Esophagus (tissue), 2 donors: ENCODE measurements around the gene FBXO10. TPM values are rescaled to one million over a fixed set of nuclear protein-coding genes. Genes with fewer than 3 reads are reported as not detected.

Experiments used
- H3K27ac ChIP-seq, 2 donors: one replicate each; pipeline ENCODE4 v1.5.1; 2013; ENCODE audit warnings: low read depth in 2 of 2, mild to moderate bottlenecking in 2 of 2, inconsistent platforms in 1 of 2, low read length in 1 of 2, moderate library complexity in 1 of 2
- H3K27me3 ChIP-seq, 2 donors: one replicate each; pipeline ENCODE4 v1.6.1; 2013; ENCODE audit warnings: low read length in 2 of 2, control low read depth in 1 of 2, mild to moderate bottlenecking in 1 of 2; ENCODE audit not compliant: insufficient read depth in 2 of 2, control insufficient read depth in 1 of 2
- H3K36me3 ChIP-seq, 2 donors: one replicate each; pipeline ENCODE4 v1.6.1; 2013; ENCODE audit warnings: low read length in 1 of 2; ENCODE audit not compliant: control insufficient read depth in 2 of 2, insufficient read depth in 2 of 2
- H3K4me1 ChIP-seq, 2 donors: one replicate each; pipeline ENCODE4 v1.6.1; 2013; ENCODE audit warnings: low read length in 1 of 2; ENCODE audit not compliant: control insufficient read depth in 2 of 2, insufficient read depth in 2 of 2
- H3K4me3 ChIP-seq, 2 donors: one replicate each; pipeline ENCODE4 v1.5.1; 2013; ENCODE audit warnings: low read length in 2 of 2, mild to moderate bottlenecking in 2 of 2, low read depth in 1 of 2, moderate library complexity in 1 of 2
- H3K9me3 ChIP-seq, 2 donors: one replicate each; pipeline ENCODE4 v1.6.1; 2013; ENCODE audit warnings: mild to moderate bottlenecking in 2 of 2, low read depth in 1 of 2, low read length in 1 of 2, moderate library complexity in 1 of 2; ENCODE audit not compliant: control insufficient read depth in 2 of 2, insufficient read depth in 1 of 2
- WGBS, 2 donors: extraction: QIAGEN DNeasy Blood & Tissue Kit; methylation state at CpG; one replicate each; pipeline ENCODE4 v1.1.7; 2013; 5-methylcytosine and 5-hydroxymethylcytosine counted together
- polyA plus RNA-seq, 2 donors: library from polyadenylated mRNA; stranded (reverse); fragments of 200-250 nt; gene quantifications; one replicate each; pipeline ENCODE4 v1.2.3, GENCODE V29; 2013
- donor health status: healthy with polysubstance abuse.
- donor health status: Bipolar disorder and iron deficiency.

Gene FBXO10
- polyA plus RNA-seq = 1 to 10 TPM; 2.1 to 3.0 TPM

- Histone ChIP-seq H3K4me3 (peak within 1 kb of the TSS; percentile 87 to 89), H3K36me3 (peaks cover 0 to 3% of the 10 kb centered on the region in 2 donors), H3K27me3 (no peaks in the 10 kb centered on the region), H3K27ac (peak within 1 kb of the TSS; percentile 82 to 89), H3K4me1 (no peaks in the 10 kb centered on the region), H3K9me3 (no peaks in the 10 kb centered on the region)
- 0 to 1% methylated on average over 81 of the region's 81 CpGs for WGBS, 2 donors
These were observed at the start of gene FBXO10 for GRCh38 chr9:37575921-37576721. Gene FBXO10, minus strand, starts transcription at chr9:37576380. Its CDS starts 34,612 bp downstream, at chr9:37541768.

- 87 to 89% methylated on average over 12 of the region's 12 CpGs for WGBS, 2 donors
- Histone ChIP-seq H3K27ac (no peak overlapping the region), H3K27me3 (no peaks in the 10 kb centered on the region), H3K36me3 (no peaks in the 10 kb centered on the region), H3K4me3 (no peak overlapping the region), H3K9me3 (no peaks in the 10 kb centered on the region), H3K4me1 (no peaks in the 10 kb centered on the region)
These were observed 49.6 kb upstream of the FBXO10 start for GRCh38 chr9:37625758-37626147.

GRCh38 chr9:37625036-37625757 lies 49.0 kb upstream of the FBXO10 start:
- 63 to 81% methylated on average over 5 of the region's 5 CpGs for WGBS, 2 donors
- H3K27ac ChIP-seq = no peak overlapping the region
- H3K4me1 ChIP-seq = no peaks in the 10 kb centered on the region
- no peaks in the 10 kb centered on the region for H3K9me3 ChIP-seq
- no peaks in the 10 kb centered on the region for H3K36me3 ChIP-seq
- H3K4me3 ChIP-seq = no peak overlapping the region
- H3K27me3 ChIP-seq = no peaks in the 10 kb centered on the region

- no peaks in the 10 kb centered on the region for H3K4me1 ChIP-seq
- H3K4me3 ChIP-seq = no peak overlapping the region
- no peaks in the 10 kb centered on the region for H3K9me3 ChIP-seq
- no peaks in the 10 kb centered on the region for H3K36me3 ChIP-seq
- H3K27ac ChIP-seq = no peak overlapping the region
- 85 to 93% methylated on average over 1 of the region's 1 CpG for WGBS, 2 donors
- no peaks in the 10 kb centered on the region for H3K27me3 ChIP-seq
These were observed 47.9 kb upstream of the FBXO10 start for GRCh38 chr9:37624073-37624472.

- H3K27ac ChIP-seq = no peak overlapping the region
- no peaks in the 10 kb centered on the region for H3K27me3 ChIP-seq
- H3K4me1 ChIP-seq = no peaks in the 10 kb centered on the region
- 81 to 83% methylated on average over 2 of the region's 2 CpGs for WGBS, 2 donors
- no peaks in the 10 kb centered on the region for H3K36me3 ChIP-seq
- H3K4me3 ChIP-seq = no peak overlapping the region
- H3K9me3 ChIP-seq = no peaks in the 10 kb centered on the region
These were observed 47.1 kb upstream of the FBXO10 start for GRCh38 chr9:37623267-37623666.

GRCh38 chr9:37622462-37622861 lies 46.3 kb upstream of the FBXO10 start:
- no peak overlapping the region for H3K27ac ChIP-seq
- 65 to 75% methylated on average over 4 of the region's 4 CpGs for WGBS, 2 donors
- H3K9me3 ChIP-seq = no peaks in the 10 kb centered on the region
- no peak overlapping the region for H3K4me3 ChIP-seq
- no peaks in the 10 kb centered on the region for H3K27me3 ChIP-seq
- H3K4me1 ChIP-seq = no peaks in the 10 kb centered on the region
- no peaks in the 10 kb centered on the region for H3K36me3 ChIP-seq

GRCh38 chr9:37621273-37622121 lies 45.3 kb upstream of the FBXO10 start:
- Histone ChIP-seq H3K27me3 (no peaks in the 10 kb centered on the region), H3K27ac (no peak overlapping the region), H3K4me1 (no peaks in the 10 kb centered on the region), H3K36me3 (no peaks in the 10 kb centered on the region), H3K9me3 (no peaks in the 10 kb centered on the region), H3K4me3 (no peak overlapping the region)
- WGBS, 2 donors = 61 to 72% methylated on average over 9 of the region's 9 CpGs

- 82 to 87% methylated on average over 1 of the region's 1 CpG for WGBS, 2 donors
- no peaks in the 10 kb centered on the region for H3K36me3 ChIP-seq
These were observed 44.2 kb upstream of the FBXO10 start for GRCh38 chr9:37620396-37620795.

GRCh38 chr9:37619806-37620205 lies 43.6 kb upstream of the FBXO10 start:
- Histone ChIP-seq H3K27ac (no peak overlapping the region), H3K4me3 (no peak overlapping the region), H3K9me3 (no peaks in the 10 kb centered on the region), H3K4me1 (no peaks in the 10 kb centered on the region), H3K27me3 (no peaks in the 10 kb centered on the region), H3K36me3 (no peaks in the 10 kb centered on the region)
- WGBS, 2 donors = 88 to 89% methylated on average over 3 of the region's 3 CpGs

More at GRCh38 chr9:37620396-37620795, 44.2 kb upstream of the FBXO10 start:
- Histone ChIP-seq H3K27me3 (no peaks in the 10 kb centered on the region), H3K4me3 (no peak overlapping the region), H3K27ac (no peak overlapping the region), H3K9me3 (no peaks in the 10 kb centered on the region), H3K4me1 (no peaks in the 10 kb centered on the region)
